ENCODE measurements around the gene GC. TPM values are rescaled to one million over a fixed set of nuclear protein-coding genes. Genes with fewer than 3 reads are reported as not detected.
A peak's percentile ranks its signal among the peaks of the same experiment; 100 is the strongest.

Gene GC
- total and polyA plus RNA-seq, 9 of the 15 experiments (the other 6 are each of a cell fraction or from before 2014, with no cell fraction given), result 0.44 TPM; not detected in 8

- TF ChIP-seq ZNF764 (CRISPR knock-in tag; IDR thresholded peaks at IDR 0.05; ENCODE audit: low read depth), result no peak
- no peak for TF ChIP-seq SP2 (IDR thresholded peaks at IDR 0.05; ENCODE audit: extremely low read depth, low read depth, low read length, poor library complexity, severe bottlenecking)
- no peak for TF ChIP-seq ADNP (tag; IDR thresholded peaks at IDR 0.05)
- no peak for TF ChIP-seq GTF2E2 (tag; IDR thresholded peaks at IDR 0.05)
- TF ChIP-seq HMG20A (CRISPR knock-in tag; conservative IDR thresholded peaks at IDR 0.05), result no peak
- peak; percentile 53; the same call in 1 of the 2 replicates for TF ChIP-seq JUND (IDR thresholded peaks at IDR 0.05; ENCODE audit: borderline replicate concordance, low read depth, low read length)
- TF ChIP-seq JUND (tag; IDR thresholded peaks at IDR 0.05; ENCODE audit: borderline replicate concordance, low read depth, low read length), result peak; percentile 9; the same call in 1 of the 3 replicates
- TF ChIP-seq IRF9 (tag; IDR thresholded peaks at IDR 0.05), result 0 out of 2 replicates have a peak, but pooled peaks have one; percentile 32
- no peak for TF ChIP-seq ZNF76 (CRISPR knock-in tag; IDR thresholded peaks at IDR 0.05; ENCODE audit: borderline replicate concordance)
- TF ChIP-seq CBFA2T3 (IDR thresholded peaks at IDR 0.05), result 0 out of 2 replicates have a peak, but pooled peaks have one; percentile 5
- peak; percentile 80 for TF ChIP-seq ATF7 (IDR thresholded peaks at IDR 0.05)
- TF ChIP-seq DPF2 (IDR thresholded peaks at IDR 0.05), result peak; percentile 27; the same call in 1 of the 2 replicates
- TF ChIP-seq ZBED1 (IDR thresholded peaks at IDR 0.05), result no peak
- TF ChIP-seq NR2C2 (CRISPR knock-in tag; IDR thresholded peaks at IDR 0.05), result no peak
- TF ChIP-seq NR2C2 (tag; IDR thresholded peaks at IDR 0.05), result peak; percentile 34; the same call in 1 of the 2 replicates
- TF ChIP-seq CXXC5 (CRISPR knock-in tag; IDR thresholded peaks at IDR 0.05), result peak; percentile 44; the same call in 1 of the 2 replicates
- TF ChIP-seq CEBPB (tag; IDR thresholded peaks at IDR 0.05), result peak; percentile 75
- no peak for TF ChIP-seq RAD21 (CRISPR knock-in tag; conservative IDR thresholded peaks at IDR 0.05 in 1 of 2, IDR thresholded peaks at IDR 0.05 in 1 of 2)
- no peak for TF ChIP-seq HDAC8 (tag; IDR thresholded peaks at IDR 0.05)
- TF ChIP-seq XRCC4 (IDR thresholded peaks at IDR 0.05; ENCODE audit: extremely low read depth, insufficient read depth, insufficient read length), result no peak
- peak; percentile 73; the same call in 1 of the 2 replicates for TF ChIP-seq ZSCAN32 (CRISPR knock-in tag; IDR thresholded peaks at IDR 0.05)
- no peak for TF ChIP-seq CHAMP1 (IDR thresholded peaks at IDR 0.05)
- no peak for TF ChIP-seq POLR3A (IDR thresholded peaks at IDR 0.05; ENCODE audit: borderline replicate concordance, extremely low read depth, insufficient read depth, insufficient read length)
- TF ChIP-seq SRSF3 (IDR thresholded peaks at IDR 0.05; ENCODE audit: insufficient read depth, low read length), result no peak
- TF ChIP-seq PHF21A (IDR thresholded peaks at IDR 0.05; ENCODE audit: borderline replicate concordance, low read depth), result no peak
- no peak for TF ChIP-seq NBN (IDR thresholded peaks at IDR 0.05; ENCODE audit: low read depth)
- TF ChIP-seq FOXO4 (CRISPR knock-in tag; IDR thresholded peaks at IDR 0.05), result no peak
Observed at GRCh38 chr4:71807469-71807868, 23.6 kb upstream of the GC start (continued).

Data from K562 (cell line).